ENCODE data around the gene CMTM5.

GRCh38 chr14:23371865-23372264 lies 5.0 kb upstream of the CMTM5 start:
- TF ChIP-seq, protein P1, sequence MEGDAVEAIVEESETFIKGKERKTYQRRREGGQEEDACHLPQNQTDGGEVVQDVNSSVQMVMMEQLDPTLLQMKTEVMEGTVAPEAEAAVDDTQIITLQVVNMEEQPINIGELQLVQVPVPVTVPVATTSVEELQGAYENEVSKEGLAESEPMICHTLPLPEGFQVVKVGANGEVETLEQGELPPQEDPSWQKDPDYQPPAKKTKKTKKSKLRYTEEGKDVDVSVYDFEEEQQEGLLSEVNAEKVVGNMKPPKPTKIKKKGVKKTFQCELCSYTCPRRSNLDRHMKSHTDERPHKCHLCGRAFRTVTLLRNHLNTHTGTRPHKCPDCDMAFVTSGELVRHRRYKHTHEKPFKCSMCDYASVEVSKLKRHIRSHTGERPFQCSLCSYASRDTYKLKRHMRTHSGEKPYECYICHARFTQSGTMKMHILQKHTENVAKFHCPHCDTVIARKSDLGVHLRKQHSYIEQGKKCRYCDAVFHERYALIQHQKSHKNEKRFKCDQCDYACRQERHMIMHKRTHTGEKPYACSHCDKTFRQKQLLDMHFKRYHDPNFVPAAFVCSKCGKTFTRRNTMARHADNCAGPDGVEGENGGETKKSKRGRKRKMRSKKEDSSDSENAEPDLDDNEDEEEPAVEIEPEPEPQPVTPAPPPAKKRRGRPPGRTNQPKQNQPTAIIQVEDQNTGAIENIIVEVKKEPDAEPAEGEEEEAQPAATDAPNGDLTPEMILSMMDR (IDR thresholded peaks at IDR 0.05 in 8 of 11, conservative IDR thresholded peaks at IDR 0.05 in 3 of 11), result no peak
- TF ChIP-seq POLR2A (IDR thresholded peaks at IDR 0.05) (no peak), POLR2AphosphoS5 (IDR thresholded peaks at IDR 0.05) (no peak)

Measured in spleen (tissue), 7 donors.